Measurements from ENCODE around the gene METTL6. TPM values are rescaled to one million over a fixed set of nuclear protein-coding genes. Genes with fewer than 3 reads are reported as not detected.
A peak's percentile ranks its signal among the peaks of the same experiment; 100 is the strongest.
"Not testable (repeated sequence)": the region's sequence is repeated elsewhere in the genome, so short reads cannot be mapped to it uniquely, and the experiment has no call there.

METTL6 gene
- total and polyA plus RNA-seq, 10 of the 15 experiments (the other 5 are each of a cell fraction or from before 2014, with no cell fraction given), result 13.8 to 29.6 (median 20.8) TPM

DNA sequence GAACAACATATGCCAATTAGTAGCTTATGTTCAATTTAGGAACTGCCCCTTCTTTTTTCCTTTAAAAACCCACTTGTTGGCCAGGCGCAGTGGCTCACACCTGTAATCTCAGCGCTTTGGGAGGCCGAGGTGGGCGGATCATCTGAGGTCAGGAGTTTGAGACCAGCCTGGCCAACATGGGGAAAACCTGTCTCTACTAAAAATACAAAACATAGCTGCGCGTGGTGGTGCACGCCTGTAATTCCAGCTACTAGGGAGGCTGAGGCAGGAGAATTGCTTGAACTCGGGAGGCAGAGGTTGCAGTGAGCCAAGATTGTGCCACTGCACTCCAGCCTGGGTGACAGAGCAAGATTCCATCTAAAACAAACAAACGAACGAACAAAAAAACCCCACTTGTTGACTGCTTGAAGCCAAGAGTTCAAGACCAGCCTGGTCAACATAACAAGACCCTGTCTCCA is 42.1 kb downstream of the METTL6 start:
- H4K20me1 ChIP-seq (ENCODE audit: control insufficient read depth, insufficient read depth); H3K9me3 ChIP-seq (replicated peaks; ENCODE audit: control insufficient read depth, insufficient read depth, low read length); in situ Hi-C loops (cut with MboI); H3K79me2 ChIP-seq (ENCODE audit: control insufficient read depth, insufficient read depth, low read length); H3K36me3 ChIP-seq (ENCODE audit: control insufficient read depth in 2 of 2, insufficient read depth in 2 of 2, low read length in 1 of 2); FAIRE-seq; H2AFZ ChIP-seq (ENCODE audit: control insufficient read depth, low read depth, low read length); BruUV-seq (replicated peaks); H3K27me3 ChIP-seq (replicated peaks in 1 of 2; ENCODE audit: control insufficient read depth in 2 of 2, insufficient read depth in 2 of 2, low read length in 1 of 2); DNase-seq (ENCODE audit: low read depth, low spot score): not testable (repeated sequence)
- Histone ChIP-seq H3K27ac (ENCODE audit: control insufficient read depth, insufficient read depth) (peak overlapping the region; percentile 93), H3K4me2 (ENCODE audit: control insufficient read depth, insufficient read depth) (peak overlapping the region; percentile 73), H3K4me3 (peak overlapping the region; percentile 29; the same call in 1 of the 2 replicates), H3K9ac (ENCODE audit: control insufficient read depth, insufficient read depth, low read length) (peak overlapping the region; percentile 19; the same call in 1 of the 2 replicates), H3K4me1 (ENCODE audit: control insufficient read depth, insufficient read depth, low read length) (peaks cover 71% of the 10 kb centered on the region)
- peak; percentile 18 for ATAC-seq
- ChIA-PET RAD21 (ENCODE audit: unreplicated experiment) (interaction anchor here (0.9 to 3.3 kb wide), 23 partner anchors 13 to 412 kb away, joined by 3 to 35 read pairs (median 6); partner anchors contain the start of genes ANKRD28 and CAPN7), SMC1A (ENCODE audit: uncharacterized antibody, unreplicated experiment) (interaction anchor here (0.8 to 6.4 kb wide), 24 partner anchors 9 to 412 kb away, joined by 3 to 69 read pairs (median 6); no protein-coding TSS in a partner anchor), CTCF (interaction anchor here (1.0 to 6.3 kb wide), 14 partner anchors 14 to 245 kb away, joined by 3 to 98 read pairs (median 8); partner anchors contain the start of gene SH3BP5), POLR2A (interaction anchor here (0.6 to 3.3 kb wide), 11 partner anchors 11 to 178 kb away, joined by 3 to 13 read pairs (median 5); partner anchors contain the start of gene SH3BP5)
- 11% methylated on average over 10 of the region's 10 CpGs for WGBS (ENCODE audit: insufficient coverage, insufficient replicate concordance, low lambda C conversion rate, missing lambda C conversion rate)
- intact Hi-C loops (cut with micrococcal nuclease; ENCODE audit: unreplicated experiment), result loop anchor here (2.0 kb wide), 1 partner anchor 14 kb away; no protein-coding TSS in a partner anchor
- TF ChIP-seq SMARCA5 (IDR thresholded peaks at IDR 0.05) (peak; percentile 66; the same call in 1 of the 2 replicates), ZNF217 (IDR thresholded peaks at IDR 0.05) (peak; percentile 87), MLLT1 (IDR thresholded peaks at IDR 0.05) (0 out of 2 replicates have a peak, but pooled peaks have one; percentile 11), KDM1A (IDR thresholded peaks at IDR 0.05; ENCODE audit: borderline replicate concordance) (0 out of 2 replicates have a peak, but pooled peaks have one; percentile 72), MXI1 (IDR thresholded peaks at IDR 0.05; ENCODE audit: low read depth, low read length) (peak; percentile 12; the same call in 1 of the 2 replicates), MEF2B (IDR thresholded peaks at IDR 0.05; ENCODE audit: partially characterized antibody, poor library complexity, severe bottlenecking) (peak; percentile 8), IKZF1 (conservative IDR thresholded peaks at IDR 0.05) (0 out of 2 replicates have a peak, but pooled peaks have one; percentile 9), IKZF2 (IDR thresholded peaks at IDR 0.05) (peak in 1 of 2 experiments; percentile 27; a peak in 2 of 4 replicates), ZBTB40 (IDR thresholded peaks at IDR 0.05; ENCODE audit: borderline replicate concordance) (peak; percentile 35; the same call in 1 of the 2 replicates), RELB (IDR thresholded peaks at IDR 0.05; ENCODE audit: low read depth) (peak; percentile 52; the same call in 1 of the 2 replicates)
